Measurements from ENCODE around the gene TAF6. TPM values are rescaled to one million over a fixed set of nuclear protein-coding genes. Genes with fewer than 3 reads are reported as not detected.
"Not testable (repeated sequence)": the region's sequence is repeated elsewhere in the genome, so short reads cannot be mapped to it uniquely, and the experiment has no call there.

TAF6 gene
- total RNA-seq, 1 donor: 38.6 TPM

DNA sequence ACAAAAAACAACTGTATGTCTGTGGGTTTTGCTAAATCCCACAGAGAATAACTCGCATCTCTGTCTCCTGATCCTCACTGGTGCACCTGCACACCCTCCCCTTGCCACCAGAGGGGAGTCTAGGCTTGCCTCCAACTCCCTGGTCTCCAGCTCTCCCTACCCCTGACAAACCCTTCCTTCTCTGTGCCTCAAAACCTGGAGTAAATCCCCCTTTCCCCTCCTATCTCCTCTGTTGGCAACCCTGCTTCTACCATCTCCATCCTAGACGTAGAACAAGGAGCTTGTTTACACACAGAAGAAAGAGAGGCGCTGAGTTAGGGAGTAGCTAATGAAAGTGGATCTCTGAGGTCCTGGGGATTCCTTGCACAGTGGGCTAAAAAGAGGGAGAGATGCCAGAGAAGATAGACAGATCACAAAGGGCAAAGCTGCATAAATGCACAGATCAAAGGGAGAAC is 13.6 kb upstream of the TAF6 start:
- peak; percentile 76 for DNase-seq (ENCODE audit: low read depth)
- peak; percentile 96 for TF ChIP-seq CTCF (IDR thresholded peaks at IDR 0.05; ENCODE audit: insufficient read depth, low read length)
- H3K4me3 ChIP-seq (ENCODE audit: low read depth, low read length): no peak overlapping the region

DNA sequence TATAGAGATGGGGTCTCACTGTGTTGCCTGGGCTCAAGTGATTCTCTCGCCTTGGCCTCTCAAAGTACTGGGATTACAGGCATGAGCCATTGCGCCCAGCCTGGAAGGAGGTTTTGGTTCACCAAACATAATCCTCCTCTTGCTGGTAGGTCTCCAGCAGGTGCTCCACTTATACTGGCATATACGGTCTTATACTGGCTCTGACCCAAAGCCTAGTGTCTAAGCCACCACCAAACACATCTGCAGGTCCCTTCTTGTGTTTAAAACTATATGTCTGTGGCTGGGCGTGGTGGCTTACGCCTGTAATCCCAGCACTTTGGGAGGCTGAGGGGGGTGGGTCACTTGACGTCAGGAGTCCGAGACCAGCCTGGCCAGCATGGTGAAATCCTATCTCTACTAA is 13.0 kb upstream of the TAF6 start:
- no peak for DNase-seq (ENCODE audit: low read depth)
- no peak overlapping the region for H3K4me3 ChIP-seq (ENCODE audit: low read depth, low read length)
- TF ChIP-seq CTCF (IDR thresholded peaks at IDR 0.05; ENCODE audit: insufficient read depth, low read length): no peak

DNA sequence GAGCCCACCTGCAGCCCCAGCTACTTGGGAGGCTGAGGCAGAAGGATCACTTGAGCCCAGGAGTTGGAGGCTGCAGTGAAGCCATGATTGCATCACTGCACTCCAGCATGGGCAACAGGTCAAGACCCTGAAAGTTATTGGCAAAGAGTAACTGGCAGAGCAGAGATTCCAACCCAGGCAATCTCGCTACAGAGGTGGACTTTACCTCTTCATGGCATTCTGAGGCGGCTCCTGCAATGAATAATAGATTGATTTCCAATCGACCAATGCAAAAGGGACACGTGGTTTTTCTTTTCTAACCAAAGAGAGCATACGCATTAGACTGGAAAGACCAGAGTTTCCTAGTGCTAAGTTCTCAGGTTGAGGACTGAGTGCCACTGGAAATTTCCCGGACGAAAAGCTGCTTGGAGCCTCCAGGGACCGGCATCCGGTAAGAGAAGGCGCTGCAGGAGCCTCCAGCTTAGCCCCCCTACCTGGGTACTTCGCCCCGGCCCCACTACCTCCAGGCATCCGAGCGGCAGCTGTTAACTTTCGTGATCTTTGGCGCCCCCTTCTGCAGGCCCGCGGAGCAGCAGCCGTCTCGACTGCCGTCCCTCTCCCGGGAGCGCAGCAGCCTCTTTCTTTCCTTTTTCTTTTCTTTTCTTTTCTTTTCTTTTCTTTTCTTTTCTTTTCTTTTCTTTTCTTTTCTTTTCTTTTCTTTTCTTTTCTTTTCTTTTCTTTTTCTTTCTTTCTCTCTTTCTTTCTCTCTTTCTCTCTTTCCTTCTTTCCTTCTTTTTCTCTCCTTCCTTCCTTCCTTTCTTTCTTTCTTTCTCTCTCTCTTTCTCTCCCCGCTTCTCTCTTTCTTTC is 11.7 kb upstream of the TAF6 start:
- peak; percentile 55 for DNase-seq (ENCODE audit: low read depth)
- no peak overlapping the region for H3K4me3 ChIP-seq (ENCODE audit: low read depth, low read length)
- peak; percentile 87 for TF ChIP-seq CTCF (IDR thresholded peaks at IDR 0.05; ENCODE audit: insufficient read depth, low read length)

DNA sequence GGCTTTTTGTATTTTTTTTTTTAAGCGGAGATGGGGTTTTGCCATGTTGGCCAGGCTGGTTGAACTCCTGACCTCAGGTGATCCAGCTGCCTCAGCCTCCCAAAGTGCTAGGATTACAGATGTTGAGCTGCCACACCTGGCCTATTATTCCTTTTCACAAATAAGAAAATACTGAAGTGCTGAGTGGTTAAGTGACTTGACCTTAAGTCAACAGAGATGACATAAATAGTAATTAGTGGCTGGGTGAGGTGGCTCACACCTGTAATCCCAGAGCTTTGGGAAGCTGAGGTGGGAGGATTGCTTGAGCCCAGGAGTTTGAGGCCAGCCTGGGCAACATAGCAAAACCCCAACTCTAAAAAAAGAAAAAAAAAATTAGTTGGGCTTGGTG is 11.1 kb upstream of the TAF6 start:
- H3K4me3 ChIP-seq (ENCODE audit: low read depth, low read length): not testable (repeated sequence)

DNA sequence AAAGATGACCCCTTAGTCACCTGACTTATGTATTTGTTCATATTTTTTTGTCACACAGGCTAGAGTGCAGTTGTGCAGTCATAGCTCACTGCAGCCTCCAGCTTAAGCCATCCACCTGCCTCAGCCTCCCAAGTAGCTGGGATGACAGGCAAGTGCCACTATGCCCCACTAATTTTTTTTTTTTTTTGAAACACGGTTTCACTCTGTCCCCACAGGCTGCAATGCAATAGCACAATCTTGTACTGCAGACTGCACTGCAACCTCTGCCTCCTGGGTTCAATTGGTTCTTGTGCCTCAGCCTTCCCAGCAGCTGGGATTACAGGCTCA is 9.4 kb upstream of the TAF6 start:
- no peak overlapping the region for H3K4me3 ChIP-seq (ENCODE audit: low read depth, low read length)

More for the DNA sequence above, 11.1 kb upstream of the TAF6 start:
- not testable (repeated sequence) for DNase-seq (ENCODE audit: low read depth)

GRCh38 chr7:100127866-100128636 is 8.9 kb upstream of the TAF6 start:
- no peak for DNase-seq (ENCODE audit: low read depth)
- TF ChIP-seq CTCF (IDR thresholded peaks at IDR 0.05; ENCODE audit: insufficient read depth, low read length): no peak
- peak overlapping the region; percentile 99 for H3K4me3 ChIP-seq (ENCODE audit: low read depth, low read length)

More for the DNA sequence above, 9.4 kb upstream of the TAF6 start:
- no peak for TF ChIP-seq CTCF (IDR thresholded peaks at IDR 0.05; ENCODE audit: insufficient read depth, low read length)
- no peak for DNase-seq (ENCODE audit: low read depth)

All from fibroblast of the aortic adventitia (primary cell).